ELF-1 (cell line): ENCODE measurements around the gene ZIC4.

Experiments used
- DNase-seq: peaks from one replicate; pipeline ENCODE4 v3.0.0-alpha.2; 2016; ENCODE audit warnings: low read depth, low spot score

Gene ZIC4

DNA sequence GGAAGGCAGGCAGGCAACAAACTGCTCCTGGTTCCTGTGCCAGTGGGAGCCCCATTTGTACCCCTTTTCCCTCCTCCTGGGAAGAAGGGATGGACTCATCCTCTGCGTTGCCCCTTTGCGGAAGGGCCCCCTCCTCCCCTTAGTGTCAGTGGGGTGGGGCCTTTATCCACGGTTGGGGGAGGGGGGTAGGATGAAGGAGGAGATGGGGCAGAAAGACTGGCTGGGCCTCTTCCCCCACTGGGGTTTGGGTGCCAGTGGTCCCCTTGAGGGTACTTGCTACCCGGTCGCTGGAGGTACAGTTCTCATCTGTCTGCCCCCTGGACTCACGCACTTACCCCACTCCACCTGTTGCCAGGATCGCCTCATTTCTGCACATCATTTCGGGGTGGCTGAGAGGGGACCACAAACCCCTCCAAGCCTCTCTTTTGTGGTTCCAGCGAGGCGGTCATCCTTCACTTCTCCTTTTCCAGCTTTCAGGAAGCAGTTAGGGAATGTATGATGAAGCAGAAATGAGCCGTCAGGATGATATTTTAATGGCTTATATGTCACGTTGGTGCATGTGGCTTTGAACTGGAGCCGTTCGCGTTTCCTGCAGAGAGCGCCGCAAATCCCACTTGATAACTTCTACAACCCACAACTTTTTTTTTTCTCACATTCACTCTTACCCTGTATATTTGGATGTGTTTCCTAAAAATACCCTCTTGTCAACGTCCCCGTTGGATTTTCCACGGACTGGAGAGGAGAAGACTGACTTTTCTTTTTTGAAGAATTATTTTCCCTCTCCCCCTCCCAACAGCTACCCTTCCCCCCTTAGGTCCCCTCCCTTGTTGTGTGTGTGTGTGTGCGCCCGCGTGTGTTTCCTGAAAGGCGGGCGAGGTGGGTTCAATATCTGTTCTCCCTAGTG is at the start of gene ZIC4:
ZIC4 (minus strand) TSS at position 516 of the 904 bp plus-strand sequence. CDS start 3,746 bp downstream, outside the sequence.
- no peak for DNase-seq

DNA sequence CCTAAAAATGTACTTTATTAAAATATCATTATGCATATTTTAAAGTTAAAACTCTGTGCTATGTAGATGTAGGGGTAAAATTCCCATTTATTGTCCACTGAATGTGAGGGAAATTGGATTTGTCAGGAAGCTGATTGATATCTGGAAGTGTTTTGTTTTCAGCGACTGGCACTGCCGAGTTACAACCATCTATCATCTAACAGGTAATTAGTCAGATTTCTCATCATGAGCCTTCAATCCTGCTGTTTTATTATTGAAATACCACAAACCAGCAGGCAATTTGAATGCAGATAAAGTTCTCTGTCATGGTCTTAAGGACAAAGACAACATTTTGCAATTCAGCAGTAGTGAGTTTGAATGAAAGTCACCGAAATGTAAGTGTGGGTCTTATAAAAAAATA is 43.3 kb upstream of the ZIC4 start:
- no peak for DNase-seq

DNA sequence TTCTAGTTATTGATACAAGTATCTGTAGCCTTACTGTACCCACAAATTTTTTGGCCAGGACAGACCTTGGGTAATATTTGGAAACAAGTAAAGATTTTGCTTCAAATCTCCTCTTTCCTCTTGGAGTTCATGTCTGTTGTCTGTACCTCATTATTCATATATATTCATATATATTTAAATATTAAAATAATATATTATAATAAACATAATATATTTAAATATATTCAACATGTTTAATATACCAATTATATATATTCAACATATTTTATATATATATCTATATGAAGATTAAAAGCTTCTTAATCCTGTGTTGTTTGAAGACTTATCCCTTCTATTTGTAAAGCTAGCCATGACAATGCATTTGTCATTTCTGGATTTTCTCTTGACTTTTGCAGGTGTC is 40.9 kb upstream of the ZIC4 start:
- DNase-seq = no peak

DNA sequence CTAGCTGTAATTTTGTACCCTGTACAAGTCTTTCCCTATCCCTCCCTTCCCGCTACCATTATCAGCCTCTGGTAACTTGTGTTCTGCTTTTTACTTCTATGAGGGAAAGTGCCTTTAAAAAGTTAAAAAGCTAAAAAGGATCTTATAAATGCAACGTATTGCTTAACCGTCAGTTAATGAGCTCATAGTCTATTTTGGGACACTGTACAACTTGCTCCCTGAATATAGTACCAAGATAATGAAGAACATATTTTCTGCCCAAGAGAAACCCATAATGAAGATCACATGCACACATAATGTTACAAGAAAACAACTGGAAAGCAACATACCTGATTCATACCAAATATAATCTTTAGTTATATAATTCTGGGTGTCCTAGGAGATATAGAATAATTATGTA is 25.4 kb upstream of the ZIC4 start:
- no peak for DNase-seq

DNA sequence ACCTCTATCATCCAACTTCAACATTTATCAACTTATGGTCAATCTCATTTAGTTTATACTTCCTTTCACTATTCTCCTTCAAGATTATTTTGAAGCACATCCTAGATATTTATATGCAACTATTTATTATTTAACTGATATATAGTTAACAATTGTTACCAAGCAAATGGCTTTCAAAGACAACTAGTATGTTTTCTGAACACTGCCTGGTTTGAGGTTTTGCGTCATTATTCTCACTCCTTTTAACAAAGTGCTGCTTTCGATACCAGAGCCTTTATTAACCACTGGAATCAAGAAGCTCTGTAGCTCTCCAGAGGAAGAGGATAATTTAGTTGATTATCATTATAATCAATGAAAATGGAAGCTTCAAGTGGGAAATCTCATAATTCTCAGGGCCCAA is 22.4 kb upstream of the ZIC4 start:
- no peak for DNase-seq

DNA sequence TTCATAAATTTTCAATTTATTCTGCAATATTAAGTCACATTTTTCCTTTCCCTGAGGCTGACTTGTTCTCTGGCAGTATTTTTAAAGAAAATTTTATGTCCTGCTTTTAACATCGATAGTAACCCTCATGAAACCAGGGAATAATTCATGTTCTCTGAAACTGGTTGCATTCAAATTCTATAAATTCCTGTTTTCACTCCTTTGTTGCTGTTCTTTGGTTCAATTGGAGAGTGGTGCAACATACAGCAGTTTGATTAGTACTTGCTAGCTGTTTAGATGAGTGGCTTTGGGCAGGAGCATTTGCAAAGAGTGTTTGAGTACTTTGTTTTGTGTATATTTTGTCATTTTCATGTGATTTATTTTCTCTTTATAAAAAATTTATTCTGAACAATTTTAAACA is 22.0 kb upstream of the ZIC4 start:
- no peak for DNase-seq

DNA sequence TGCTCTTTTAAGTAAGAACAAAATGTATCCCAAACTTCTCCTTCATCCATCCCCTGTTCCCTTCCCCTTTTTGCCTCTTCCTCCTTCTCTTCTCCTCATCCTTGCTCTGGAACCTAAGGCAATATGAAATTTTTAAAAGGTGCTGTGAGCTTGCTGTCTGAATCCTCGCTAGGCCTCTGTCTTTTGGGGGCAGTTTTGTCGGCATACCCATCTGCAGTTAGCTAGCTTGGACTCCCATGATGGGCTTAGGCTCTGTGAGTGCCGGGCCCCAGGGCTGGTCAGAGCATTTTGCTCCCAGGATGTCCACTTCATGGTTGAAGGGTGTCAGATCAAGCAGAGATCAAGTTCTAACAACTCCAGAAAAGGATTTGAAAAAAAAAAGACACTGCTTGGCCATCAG is 21.4 kb upstream of the ZIC4 start:
- DNase-seq = no peak

DNA sequence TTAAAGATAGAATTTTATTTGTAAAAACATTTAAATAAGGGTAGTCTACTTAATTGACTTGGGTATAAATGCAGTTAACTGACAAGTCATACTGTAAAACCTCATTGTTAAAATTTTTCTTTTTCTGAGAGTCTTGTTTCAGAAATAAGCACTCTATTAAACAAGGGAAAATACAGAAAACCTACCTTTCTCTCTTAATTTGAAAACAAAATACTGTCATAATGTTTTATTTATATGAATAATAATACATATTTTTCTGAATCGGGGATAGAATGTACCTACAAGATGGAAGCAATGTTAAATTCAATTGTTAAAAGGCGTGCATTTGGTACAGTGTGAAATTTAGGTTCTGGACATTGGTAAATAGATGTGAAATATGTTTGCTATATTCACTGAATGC is 20.6 kb upstream of the ZIC4 start:
- DNase-seq = no peak

DNA sequence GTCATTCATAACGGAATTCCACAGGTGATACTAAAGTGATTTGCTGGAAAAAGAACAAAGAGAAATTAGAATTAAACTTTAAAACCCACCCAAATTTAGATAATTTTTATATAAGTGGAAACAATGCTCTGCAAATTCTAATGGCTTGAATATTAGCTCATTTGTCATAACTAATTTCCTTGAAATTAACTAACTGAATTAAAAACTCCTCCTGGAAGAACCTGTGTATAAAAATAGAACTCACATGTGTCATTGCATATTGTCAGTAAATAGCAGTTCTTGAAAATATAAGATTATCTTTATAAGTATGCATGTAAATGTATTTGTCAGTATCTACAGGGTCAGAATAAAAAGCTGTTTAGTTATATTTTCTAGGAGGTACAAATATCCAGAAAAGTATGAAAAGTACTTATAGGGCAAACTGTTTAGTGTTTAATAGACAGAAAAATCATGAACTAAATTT is 19.1 kb upstream of the ZIC4 start:
- no peak for DNase-seq

DNA sequence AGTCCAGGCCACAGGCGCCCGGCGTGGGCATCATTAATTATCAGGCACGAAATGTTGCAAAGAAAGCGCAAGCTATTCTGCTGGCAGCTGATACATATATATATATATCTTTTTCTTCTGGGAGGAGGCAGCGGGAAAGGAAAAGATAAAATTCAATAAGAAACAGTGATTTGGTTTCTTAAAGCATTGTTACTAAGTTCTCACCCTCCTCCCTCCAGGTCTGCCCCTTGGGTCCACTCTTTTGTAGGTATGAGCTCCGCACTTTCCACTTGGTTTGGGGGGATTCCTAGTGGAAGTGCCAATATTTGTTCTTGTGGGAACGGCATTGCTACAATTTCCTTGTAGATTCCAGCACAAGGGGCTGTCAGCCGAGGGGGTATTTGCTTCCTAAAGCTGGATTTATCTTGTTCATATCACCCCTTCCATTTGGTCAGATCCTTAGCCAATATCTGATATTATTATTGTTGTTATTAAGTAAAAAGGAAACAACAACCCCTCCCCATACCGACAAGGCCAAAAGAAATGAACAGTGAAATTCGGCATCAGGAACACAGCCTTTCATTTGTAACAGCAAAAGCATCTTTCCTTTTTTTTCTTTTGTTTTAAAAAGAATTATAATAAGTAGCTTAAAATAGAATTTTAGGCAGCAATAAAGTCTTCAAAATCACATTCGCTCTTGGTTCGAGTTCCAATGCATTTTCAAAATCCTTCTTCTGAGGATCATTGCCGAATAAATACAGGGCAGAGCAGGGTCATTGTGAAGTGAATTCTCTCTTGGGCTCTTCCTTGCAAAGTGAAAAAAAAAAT is 18.4 kb upstream of the ZIC4 start:
- DNase-seq = no peak

DNA sequence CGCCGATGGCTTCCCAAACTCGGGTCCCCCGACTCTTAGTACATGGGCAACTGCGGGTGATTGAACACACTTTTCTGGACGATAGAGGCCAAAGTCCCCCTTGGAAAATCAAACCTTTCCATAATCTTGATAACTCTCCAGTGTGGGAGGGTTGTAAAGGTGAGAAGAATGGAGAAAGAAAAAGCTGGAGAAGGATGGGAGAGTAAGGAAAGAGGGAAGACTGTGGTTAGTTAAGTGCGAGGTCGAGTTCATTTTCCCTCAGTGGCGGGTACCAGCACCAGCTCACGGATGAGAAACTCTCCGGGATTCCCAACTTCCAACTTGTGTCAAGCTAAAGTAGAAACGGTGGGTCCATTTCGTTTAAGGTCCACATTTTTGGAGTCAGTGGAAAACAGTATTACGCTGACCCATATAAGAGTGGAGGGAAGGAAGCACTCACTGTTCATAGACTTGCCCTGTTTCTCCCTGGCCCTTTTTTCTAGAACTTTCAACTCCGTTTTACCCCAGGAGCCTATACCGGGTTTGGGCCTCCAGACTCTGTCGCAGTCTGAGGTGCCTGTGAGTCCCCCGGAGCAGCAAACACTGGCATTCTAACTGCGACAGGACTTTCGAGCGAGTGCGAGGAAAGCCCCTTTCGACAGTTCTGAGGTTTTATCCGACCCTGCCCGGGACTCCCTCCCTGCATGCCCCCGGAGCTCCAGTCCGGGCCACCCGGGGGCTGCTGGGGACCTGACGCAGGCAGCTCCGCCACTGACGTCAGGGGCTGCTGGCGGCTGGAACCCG is 17.6 kb upstream of the ZIC4 start:
- peak; percentile 49 for DNase-seq

DNA sequence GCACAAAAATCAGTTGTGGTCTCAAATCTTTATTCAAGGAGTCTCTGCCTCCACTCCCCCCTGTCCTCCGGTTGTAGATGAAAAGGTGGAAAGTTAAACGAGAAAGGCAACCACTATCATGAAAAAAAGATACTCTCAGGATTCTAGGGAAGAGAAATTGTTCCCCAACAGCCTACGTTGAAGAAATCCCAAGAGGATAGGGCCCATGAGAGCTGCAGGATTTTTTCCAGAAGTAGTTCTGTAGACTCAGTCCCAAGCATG is 17.1 kb upstream of the ZIC4 start:
- no peak for DNase-seq

DNA sequence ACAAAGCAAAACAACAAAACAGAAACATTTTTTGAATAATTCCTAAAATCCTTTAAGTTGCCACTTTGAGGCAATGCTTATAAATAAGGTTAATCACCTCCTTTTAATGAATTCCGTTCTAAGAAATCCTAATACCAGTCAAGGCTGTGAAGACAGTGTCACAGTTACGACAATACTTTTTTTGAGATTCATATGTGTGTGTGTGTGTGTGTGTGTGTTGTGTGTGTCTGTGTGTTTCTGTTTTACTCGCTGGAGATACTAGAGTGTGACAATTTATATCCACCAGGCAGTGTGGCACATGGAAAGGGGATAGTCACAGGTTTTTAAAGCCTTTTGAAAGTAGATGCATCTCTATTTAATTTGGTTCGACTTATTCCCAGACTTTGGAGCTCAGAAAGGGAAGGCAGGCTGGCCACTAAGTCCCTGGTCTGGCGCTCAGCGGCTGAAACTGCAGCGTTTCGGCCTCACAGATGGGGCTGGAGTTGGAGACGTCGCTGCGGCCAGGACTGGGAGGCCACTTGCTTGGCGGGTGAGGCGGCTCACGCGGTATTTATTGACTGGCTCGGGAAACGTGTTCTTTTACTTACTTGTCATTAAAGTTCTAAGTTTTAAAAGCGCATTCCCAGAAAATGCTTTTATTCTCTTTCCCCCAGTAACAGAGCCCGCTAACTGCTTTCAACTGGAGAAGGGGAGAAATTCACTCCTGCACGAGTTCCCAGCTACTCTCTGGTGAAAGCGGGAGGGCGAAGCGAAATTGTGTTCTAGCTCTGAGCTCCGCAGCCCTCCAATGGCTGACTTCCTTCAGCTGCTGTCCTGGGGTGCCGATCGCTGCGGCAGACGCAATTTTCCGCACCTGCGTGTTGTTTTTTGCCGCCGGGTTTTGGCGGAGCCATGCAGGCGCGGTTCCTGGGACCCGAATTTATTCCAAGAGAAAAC is 16.5 kb upstream of the ZIC4 start:
- DNase-seq = peak; percentile 73

DNA sequence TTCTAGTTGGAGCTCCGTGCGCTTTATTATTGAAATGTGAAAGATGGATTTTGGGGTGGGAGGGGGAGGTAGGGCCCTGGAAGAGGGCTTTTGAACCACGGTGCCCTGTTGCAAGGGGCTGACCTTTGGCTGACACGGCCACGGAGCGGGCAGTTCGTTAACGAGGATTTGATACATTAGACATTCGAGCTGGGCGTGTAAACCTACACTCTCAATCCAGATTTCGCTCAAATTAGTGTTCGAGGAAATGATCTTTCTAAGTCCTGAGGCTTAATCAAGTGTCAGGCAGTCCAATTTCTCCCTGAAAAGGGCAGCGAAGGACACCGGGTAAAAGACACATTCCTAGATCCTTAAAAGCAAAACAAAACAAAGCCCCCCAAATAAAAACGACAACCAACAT is 15.9 kb upstream of the ZIC4 start:
- no peak for DNase-seq

DNA sequence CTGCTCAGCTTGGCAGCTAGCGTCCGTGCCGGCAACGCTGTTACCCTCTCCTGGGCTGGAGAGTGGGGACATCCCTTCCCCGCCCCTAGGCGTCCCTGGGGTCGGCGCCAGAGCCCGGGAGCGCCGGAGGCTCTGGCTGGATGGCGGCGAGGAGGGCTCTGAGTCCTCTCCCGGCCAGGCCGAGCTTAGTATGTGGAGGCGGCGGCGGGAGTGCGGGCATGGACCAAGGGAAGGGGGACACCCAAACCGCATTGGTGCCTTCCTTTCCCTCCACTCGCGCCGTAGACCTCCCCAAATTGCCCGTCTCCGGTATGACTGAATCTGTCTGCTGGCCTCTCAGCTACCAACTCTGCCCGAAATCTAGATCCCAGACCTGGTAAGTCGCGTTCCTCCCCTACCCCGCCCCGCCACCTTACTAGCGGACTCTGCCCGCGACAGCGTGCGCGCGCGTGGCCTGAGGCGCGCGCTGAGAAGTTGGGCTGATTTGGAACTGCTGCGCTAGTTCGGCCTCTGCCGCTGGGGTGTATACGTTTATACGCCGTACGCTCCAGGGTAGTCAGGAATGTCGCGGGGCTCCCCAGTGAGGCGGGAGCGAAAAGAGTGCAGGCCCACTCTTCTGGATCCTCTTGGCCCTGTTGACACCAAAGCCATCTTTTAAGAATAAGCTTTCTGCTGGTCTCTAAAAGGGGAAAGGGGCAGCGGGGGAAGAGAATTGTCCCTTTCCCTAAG is 15.0 kb upstream of the ZIC4 start:
- peak; percentile 72 for DNase-seq

DNA sequence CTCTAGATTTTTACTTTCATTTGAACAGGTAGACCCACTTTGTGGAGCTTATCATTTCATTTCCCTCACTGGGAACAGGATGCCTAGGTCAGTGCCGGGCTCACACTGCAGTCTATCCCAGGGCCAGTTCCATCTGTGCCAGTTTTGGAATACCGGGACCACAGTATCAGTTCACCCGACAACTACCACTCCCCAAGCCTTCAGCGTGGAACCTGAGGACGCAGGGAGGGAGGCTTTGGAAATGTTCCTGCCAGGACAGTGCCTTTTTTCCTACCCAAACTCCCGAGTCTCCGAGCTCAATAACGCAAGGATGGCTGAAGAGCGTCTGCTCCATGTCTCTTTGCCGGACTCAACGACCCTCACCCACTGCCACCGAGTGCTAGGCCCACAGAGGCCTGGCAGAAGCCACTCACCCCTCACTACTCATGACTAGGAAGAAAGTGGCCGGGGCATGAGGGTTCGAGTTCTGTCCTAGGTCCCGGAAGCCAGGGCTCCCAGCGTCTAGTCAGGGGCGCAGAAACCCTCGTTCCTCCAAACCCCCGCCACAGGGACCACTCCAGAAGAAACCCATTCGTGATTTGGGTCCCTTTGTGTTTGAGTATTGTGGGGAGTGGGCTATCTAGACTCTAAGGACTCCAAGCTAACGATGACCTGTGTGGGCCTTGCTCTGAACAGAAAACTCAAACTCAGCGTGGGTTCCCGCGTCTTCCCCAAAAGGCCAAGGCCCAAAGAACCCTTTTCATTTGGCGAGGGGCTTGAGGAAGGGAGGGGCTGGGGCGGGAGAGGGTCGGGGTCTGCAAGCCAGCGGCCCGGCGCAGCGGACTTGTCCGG is 14.2 kb upstream of the ZIC4 start:
- DNase-seq = no peak

DNA sequence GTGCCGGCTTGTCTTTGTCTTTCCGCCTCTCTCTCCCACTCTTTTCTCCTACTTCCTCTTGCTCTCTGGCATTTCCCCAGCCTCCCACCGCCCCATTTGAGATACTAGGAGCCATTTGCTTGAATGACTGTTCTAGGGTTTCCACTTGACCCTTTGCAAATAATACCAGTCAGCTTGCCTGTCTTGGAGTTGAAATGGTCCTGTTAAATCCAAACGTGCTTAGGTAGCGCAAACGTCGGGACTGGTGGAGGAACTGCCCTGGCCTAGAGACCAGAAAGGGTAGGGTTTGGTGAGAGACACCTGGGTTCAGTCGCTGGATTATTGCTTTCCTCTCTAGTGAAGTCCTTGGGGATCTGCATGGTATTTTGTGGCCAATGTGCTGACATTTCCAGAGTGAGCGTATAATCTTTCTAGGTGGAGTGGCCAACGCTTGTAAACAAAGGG is 13.5 kb upstream of the ZIC4 start:
- no peak for DNase-seq

DNA sequence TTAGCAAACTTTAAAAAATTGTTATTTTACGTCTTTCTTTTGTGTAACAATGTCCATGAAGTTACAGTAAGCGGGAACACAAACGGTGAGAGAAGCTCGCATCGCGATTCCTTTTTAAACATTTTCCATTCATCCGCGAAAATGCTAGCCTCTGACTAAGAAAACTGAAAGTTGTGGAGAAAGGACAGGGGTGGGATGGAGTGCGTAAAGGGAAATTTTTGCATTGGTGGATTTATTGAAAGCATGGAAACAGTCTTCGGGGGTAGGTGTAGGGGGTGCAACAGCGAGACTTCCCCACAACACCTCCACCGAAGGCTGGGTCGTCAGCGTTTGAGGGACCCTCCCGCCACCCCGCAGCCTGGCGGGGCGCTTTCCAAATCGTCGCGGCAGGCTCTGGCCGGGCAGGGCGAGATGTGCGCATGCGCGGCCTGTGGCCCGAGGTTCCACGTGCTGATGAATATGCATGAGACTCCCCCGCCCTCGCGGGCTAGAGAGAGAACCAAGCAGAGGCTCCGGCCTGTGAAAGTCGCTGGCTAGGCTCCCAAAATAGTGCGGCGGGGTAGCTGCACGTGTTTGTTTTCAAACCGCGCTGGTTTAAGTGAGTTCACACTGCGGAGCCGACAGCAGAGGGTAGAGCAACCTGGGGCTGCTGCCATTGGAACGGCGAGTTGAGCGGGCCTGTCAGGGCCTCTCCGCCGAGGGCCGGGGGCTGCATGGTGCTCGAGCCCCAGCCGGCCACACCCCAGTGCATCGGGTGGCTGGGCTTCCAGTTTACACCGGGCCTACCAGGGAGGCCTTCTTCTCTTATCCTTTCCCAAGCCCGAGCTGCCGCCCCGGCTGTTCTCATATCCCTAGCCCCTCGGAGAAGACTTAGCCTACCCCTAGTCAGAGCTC is 12.7 kb upstream of the ZIC4 start:
- peak; percentile 92 for DNase-seq
